Effector CD4-positive, alpha-beta T cell (primary cell): ENCODE data around the gene NPLOC4.

ENCODE experiments used
- DNase-seq: peaks from one replicate; pipeline ENCODE4 v3.0.0-alpha.2; 2020

The NPLOC4 gene

DNA sequence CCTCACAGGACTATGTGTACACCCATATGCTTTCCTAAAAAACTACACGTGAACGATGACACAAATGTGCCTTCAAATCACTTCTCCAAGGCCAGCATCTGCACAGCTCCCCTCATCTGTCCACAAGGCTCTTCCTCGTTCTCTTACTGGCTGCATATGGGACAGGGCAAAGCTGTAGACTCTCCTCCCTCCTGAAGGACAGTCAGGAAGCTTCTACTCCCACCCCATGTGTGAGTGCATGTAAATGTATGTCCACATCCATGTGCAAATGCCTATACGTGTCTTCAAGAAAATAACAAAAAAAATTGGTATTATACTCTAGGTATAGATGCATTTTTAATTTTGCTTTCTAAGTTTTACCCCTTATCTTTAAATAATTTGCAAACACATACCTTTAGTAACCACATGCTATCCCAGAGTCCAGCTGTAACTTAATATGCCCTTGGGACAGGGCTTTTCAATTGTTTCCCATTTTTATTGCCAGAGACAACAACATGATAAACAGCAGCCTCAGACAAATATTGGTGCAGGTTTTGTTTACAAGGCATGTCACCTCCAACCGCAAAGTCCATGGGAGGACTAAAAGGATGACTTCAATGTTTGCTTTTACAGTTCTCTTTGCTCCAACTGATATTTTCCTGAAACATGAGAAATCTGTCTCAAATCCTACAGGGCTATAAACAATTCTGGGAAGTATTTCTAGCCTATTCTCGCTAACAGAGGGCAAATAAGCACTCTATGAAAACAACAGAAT is 53.1 kb downstream of the NPLOC4 start:
- no peak for DNase-seq

DNA sequence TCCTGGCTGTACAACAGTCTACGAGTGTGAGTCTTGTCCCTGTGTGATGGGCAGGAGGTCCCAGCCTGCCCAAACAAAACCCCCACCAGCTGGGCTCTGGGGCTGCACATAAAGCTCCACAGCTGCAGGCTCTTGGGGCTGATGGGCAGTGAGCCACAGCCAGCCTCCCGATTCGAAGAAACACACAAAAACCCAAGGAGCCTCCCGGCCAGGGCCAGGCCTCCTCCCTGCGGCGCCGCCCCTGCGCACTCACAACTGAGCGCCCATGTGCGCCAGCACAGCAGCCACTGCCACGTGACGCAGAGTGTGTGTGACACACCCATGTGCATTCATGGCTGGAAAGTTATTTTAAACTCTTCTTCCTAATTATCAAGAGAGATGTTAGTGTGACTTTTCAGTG is 54.2 kb downstream of the NPLOC4 start:
- DNase-seq = no peak

- DNase-seq = no peak
These were observed 54.6 kb downstream of the NPLOC4 start for GRCh38 chr17:81582341-81582740.

DNA sequence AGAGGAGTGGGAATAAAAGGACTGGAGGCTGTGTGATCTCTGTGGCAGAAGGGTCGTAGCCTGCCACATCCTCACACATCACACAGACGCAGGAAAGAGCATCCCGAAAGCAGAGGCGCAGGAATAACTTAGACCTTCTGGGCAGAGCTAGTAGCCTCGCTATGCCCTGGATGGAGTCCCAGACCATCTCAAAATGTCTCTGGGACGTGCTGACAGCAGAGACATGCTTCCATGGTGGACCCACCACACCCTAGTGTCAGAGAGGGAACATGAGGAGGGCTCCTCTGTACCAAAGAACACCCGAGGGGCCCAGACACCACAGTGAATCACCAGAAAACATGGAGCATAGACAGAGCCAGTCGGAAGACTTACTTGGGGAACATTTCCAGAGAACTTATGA is 55.2 kb downstream of the NPLOC4 start:
- no peak for DNase-seq

- no peak for DNase-seq
These were observed 56.4 kb downstream of the NPLOC4 start for GRCh38 chr17:81580481-81580880.

DNA sequence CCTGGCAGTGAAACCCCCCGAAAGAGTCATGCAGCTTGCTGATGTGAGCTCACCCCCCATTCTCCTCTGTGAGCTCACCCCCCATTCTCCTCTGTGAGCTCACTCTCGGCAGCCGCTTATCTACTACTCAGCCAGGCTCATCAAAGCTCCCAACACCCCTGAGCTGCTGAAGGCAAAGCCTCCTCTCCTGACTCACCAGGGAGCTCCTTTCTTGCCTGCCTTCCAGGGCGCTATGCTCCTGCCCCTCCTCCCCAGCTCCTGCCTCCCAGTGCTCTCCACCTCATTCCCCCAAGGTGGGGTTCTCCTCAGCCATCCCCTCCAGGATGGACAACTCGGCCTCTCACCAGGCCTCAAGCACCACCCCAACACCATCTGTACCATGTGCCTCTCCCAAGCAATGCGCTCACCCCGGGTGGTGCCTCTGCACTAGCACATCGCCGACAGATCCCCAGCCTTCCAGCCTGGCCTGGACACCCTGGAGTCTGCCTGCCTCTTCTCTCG is 57.0 kb downstream of the NPLOC4 start:
- DNase-seq = no peak

DNA sequence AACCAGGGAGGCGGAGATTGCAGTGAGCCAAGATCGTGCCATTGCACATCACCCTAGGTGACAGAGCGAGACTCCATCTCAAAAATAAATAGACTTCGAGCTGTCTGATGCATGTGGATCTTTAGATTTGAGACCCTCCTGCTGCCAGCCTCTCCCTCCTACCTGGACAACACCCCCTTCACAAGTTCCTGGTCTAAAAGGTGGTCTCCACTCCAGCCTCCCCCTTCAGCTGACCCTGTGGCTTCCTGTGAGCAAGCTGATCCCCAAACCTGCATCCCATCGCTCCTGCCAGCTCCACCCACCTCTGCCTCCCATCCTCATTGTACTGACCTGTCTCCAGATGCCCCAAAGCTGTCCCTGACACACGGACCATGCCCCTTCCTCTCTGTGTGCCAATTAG is 57.6 kb downstream of the NPLOC4 start:
- DNase-seq = no peak

DNA sequence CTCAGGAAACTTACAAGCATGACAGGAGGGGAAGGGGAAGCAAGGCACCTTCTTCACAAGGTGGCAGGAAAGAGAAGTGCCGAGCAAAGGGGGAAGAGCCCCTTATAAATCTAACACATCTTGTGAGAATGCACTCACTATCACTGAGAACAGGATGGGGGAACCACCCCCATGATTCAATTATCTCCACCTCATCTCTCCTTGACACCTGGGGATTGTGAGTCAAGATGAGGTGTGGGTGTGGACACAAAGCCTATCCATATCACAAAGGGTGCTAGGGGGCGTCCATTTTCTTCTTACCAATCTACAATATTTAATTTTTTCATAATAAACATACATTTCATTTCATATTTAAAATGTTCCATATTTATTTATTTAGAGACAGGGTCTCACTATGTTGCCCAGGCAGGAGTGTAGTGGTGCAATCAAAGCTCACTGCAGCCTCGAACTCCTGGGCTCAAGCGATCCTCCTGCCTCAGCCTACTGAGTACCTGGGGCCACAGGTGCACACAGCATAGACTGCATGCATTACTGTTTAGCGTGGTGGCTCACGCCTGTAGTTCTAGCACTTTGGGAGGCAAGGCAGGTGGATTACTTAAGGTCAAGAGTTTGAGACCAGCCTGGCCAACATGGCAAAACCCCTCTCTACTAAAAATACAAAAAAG is 58.2 kb downstream of the NPLOC4 start:
- no peak for DNase-seq

GRCh38 chr17:81578038-81578441 is 58.9 kb downstream of the NPLOC4 start:
- no peak for DNase-seq

GRCh38 chr17:81577278-81578000 is 59.5 kb downstream of the NPLOC4 start:
- DNase-seq = no peak

DNA sequence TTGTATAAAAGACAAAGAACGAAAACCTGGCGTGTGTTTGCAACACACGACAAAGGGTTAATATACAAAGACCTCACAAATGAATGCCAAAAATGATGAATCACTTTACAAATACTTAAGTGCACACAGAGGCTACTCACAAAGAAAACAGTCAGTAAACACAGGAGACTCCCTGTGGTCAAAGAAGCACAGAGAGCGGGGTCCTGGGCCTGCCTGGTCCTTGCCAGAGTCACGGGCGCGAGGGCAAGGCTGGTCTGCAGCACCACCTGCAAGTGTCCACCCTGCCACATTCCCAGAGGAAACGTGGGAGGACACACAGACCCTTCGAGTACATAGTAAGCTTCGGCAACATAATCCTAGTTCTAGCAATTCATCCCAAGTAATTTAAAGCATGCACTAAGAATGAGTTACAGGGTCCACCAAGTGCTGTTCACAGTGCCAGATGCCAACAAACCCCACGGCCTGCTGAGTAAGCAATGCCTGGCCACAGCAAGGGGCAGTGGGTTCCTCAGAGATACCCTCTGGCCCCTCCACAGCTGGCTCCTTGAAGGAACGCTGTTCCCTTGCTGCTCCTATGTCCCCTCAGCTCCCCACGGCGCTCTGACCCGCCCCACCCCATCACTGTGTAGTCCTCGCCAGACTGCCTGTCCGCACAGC is 60.2 kb downstream of the NPLOC4 start:
- DNase-seq = no peak

GRCh38 chr17:81575836-81576235 is 61.1 kb downstream of the NPLOC4 start:
- DNase-seq = no peak

DNA sequence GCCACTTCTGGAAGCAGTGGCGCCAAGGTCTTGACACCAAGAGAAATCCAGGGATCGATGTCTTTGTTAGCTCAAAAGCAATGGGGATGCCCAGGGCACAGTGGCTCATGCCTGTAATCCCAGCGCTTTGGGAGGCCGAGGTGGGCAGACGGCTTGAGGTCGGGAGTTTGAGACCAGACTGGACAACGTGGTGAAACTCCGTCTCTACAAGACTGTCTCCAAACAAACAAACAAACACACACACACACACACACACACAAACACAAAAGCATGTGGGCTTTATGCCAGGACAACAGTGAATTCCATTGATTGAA is 62.3 kb downstream of the NPLOC4 start:
- no peak for DNase-seq

DNA sequence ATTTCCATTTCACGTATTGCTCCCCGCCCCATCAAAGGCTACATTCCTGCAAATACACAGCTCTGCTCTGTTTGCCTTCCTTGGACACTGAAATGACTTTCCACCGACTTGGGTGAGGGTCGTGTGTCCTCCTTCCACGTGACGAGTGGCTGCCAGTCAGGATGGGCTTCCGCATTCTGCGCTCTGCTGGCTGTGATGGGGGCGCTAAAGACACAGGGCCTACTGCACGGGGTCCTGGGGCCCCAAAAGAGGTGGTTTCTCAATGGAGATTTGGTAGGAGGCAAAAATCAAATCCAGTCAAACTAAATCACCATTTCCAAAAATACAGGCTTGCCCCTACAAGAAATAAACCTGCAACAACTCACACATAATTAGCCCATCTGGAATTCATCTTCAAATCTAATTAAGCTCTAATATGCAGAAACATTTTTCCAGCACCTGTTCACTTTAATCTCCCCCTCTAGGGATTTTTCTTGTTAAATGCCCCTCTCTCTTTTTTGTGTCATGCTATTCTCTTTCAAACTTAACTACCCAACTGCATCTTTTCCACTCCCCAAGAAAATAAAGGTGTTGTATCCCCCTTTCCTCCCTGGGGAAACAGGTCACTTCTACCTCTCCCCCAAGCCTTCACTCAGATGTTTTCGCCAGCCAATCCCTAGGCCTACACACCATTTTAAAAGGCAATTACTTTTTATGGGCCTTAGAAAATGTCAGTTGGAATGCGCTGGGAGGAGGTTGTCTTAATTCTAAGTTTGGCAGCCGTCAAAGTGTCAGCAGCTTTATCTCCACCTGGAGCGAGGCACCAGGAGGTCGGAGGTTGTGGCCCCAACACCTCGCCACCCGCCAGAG is 62.9 kb downstream of the NPLOC4 start:
- no peak for DNase-seq

- no peak for DNase-seq
These were observed 64.2 kb downstream of the NPLOC4 start for GRCh38 chr17:81572563-81573168.

GRCh38 chr17:81570964-81571363 is 65.9 kb downstream of the NPLOC4 start:
- no peak for DNase-seq

- DNase-seq = no peak
These were observed 66.9 kb downstream of the NPLOC4 start for GRCh38 chr17:81569986-81570514.

DNA sequence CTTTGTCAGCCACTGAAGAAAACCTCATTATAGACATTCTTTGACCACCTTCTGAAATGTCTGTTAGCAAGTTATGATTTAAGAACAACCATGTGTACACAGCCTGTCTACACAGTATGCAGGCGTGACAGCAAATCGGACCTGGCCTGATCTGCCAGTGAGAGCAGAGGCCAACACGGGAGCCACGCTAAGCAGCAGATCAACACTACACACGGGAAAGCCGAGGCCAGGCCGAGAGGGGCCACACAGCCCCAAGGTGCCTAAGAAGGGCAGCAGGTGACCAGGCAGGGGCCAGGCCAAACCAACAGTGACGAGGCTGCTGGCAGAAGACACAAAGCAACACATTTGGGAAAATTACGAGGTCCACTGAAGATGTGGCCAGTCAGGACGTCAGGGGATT is 68.5 kb downstream of the NPLOC4 start:
- no peak for DNase-seq

GRCh38 chr17:81567191-81567590 is 69.7 kb downstream of the NPLOC4 start:
- no peak for DNase-seq

DNA sequence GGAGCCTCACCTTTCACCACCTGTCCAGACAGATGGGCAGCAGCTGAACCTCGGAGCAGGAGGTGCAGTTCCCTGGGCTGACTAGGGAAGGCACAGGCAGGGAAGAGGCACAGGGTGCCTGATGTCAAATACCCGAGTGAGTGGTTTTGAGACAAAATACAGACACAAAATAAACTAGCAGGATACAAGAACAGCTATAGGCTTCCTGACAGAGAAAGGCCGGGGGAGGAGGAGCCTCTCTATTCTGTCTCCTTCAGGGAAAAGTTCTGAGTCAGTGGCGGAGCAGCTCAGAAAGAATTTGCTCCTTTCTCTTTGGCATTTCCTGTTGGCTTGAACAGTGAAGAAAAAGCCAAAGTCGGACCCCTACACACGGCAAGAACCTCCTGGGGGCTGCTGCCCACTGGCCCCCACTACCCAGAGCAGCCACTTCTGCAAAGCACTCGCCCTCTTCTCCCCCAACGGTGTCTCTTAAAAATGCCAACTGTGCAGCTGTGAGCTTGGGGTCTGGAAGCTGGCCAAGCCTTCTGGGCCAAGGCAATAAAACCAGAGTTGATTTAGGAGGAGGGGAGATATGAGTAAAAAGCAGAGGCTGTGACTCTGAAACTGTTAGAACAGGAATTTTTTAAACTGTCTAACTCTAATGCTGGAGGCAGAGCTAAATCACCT is 70.3 kb downstream of the NPLOC4 start:
- no peak for DNase-seq

DNA sequence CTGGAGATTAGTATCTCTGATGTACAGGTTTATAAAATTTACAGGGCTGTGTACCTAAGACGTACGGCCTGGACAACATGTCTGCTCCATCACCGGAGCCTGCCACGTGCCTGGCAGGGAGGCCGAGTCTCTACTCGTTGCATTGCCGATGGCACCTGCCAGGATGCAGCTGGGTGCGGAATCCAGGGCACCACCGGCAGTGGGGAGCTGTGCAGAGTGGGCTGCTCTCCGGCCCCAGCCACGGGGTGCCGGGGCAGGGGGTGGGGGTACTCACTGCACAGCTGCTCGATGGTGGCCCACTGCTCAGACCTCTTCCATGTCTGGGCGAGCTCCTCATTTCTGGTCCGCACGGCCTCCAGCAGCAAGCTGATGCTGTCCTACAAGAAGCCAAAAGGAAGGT is 71.7 kb downstream of the NPLOC4 start:
- DNase-seq = no peak
